ENCODE results near the gene HOPX.
A peak's percentile ranks its signal among the peaks of the same experiment; 100 is the strongest.
"Not testable (repeated sequence)": the region's sequence is repeated elsewhere in the genome, so short reads cannot be mapped to it uniquely, and the experiment has no call there.

The HOPX gene

GRCh38 chr4:56686537-56687231 lies 5.6 kb upstream of the HOPX start:
- DNase-seq = no peak

GRCh38 chr4:56684320-56685050 lies 3.4 kb upstream of the HOPX start:
- no peak for DNase-seq

- no peak for DNase-seq
These were observed 2.4 kb upstream of the HOPX start for GRCh38 chr4:56683455-56683854.

- DNase-seq = peak; percentile 34
These were observed 893 bp upstream of the HOPX start for GRCh38 chr4:56681853-56682525.

GRCh38 chr4:56680266-56680665 lies 830 bp downstream of the HOPX start:
- DNase-seq = no peak

GRCh38 chr4:56677711-56678110 lies 3.4 kb downstream of the HOPX start:
- DNase-seq = no peak

- DNase-seq = no peak
These were observed 6.1 kb downstream of the HOPX start for GRCh38 chr4:56674984-56675383.

GRCh38 chr4:56671860-56672259 lies 9.2 kb downstream of the HOPX start:
- no peak for DNase-seq

- DNase-seq = no peak
These were observed 9.7 kb downstream of the HOPX start for GRCh38 chr4:56671373-56671772.

GRCh38 chr4:56668267-56668666 lies 12.8 kb downstream of the HOPX start:
- DNase-seq = no peak

- DNase-seq = not testable (repeated sequence)
These were observed 13.7 kb downstream of the HOPX start for GRCh38 chr4:56667396-56667795.

GRCh38 chr4:56666279-56666678 lies 14.8 kb downstream of the HOPX start:
- DNase-seq = no peak

- DNase-seq = no peak
These were observed 15.3 kb downstream of the HOPX start for GRCh38 chr4:56665781-56666180.

- no peak for DNase-seq
These were observed 18.2 kb downstream of the HOPX start for GRCh38 chr4:56662782-56663468.

GRCh38 chr4:56659946-56660345 lies 21.1 kb downstream of the HOPX start:
- DNase-seq = no peak

GRCh38 chr4:56658528-56658927 lies 22.6 kb downstream of the HOPX start:
- no peak for DNase-seq

- no peak for DNase-seq
These were observed 23.3 kb downstream of the HOPX start for GRCh38 chr4:56657818-56658217.

GRCh38 chr4:56657128-56657527 lies 24.0 kb downstream of the HOPX start:
- DNase-seq = no peak

- no peak for DNase-seq
These were observed 24.8 kb downstream of the HOPX start for GRCh38 chr4:56656346-56656643.

GRCh38 chr4:56655627-56656345 lies 25.3 kb downstream of the HOPX start:
- DNase-seq = no peak

GRCh38 chr4:56655209-56655626 lies 25.9 kb downstream of the HOPX start:
- no peak for DNase-seq

GRCh38 chr4:56654238-56654632 lies 26.9 kb downstream of the HOPX start:
- DNase-seq = no peak

All from NCI-H748 treated with DMSO at 0.1 percent for 48 hours (cell line).